PC-9 (cell line): ENCODE data around the gene NAPB. TPM values are rescaled to one million over a fixed set of nuclear protein-coding genes. Genes with fewer than 3 reads are reported as not detected.

Experiments
- BruUV-seq: library from RNA; stranded (reverse); fragments of 400-500 nt; replicated peaks from 2 replicates; lab custom pipeline; 2021; lab: Mats Ljungman, UMichigan
- CTCF ChIA-PET: fragments of 300-600 bp; sonication (Branson Sonifier 250); formaldehyde crosslinking; loops from one replicate; lab custom pipeline; 2022; ENCODE audit warnings: antibody characterized with exemption; lab: Charles Lee
- POLR2A ChIA-PET: fragments of 300-600 bp; sonication (Branson Sonifier 250); formaldehyde crosslinking; loops from one replicate; lab custom pipeline; 2022; ENCODE audit warnings: antibody characterized with exemption; ENCODE audit not compliant: unreplicated experiment; lab: Charles Lee
- DNase-seq, 2 experiments: peaks; one replicate each; pipeline versions ENCODE4 v3.0.0 to v3.0.0-alpha.2; 2015 to 2022; ENCODE audit warnings: mixed read lengths in 1 of 2
- H2AFZ ChIP-seq: fragments of 200-600 bp; sonication (generic); 2 replicates; pipeline ENCODE4 v1.8.1; 2017; ENCODE audit warnings: antibody characterized with exemption
- H3F3A ChIP-seq: fragments of 200-600 bp; sonication (generic); 2 replicates; pipeline ENCODE4 v1.8.1; 2017; ENCODE audit warnings: antibody characterized with exemption, mild to moderate bottlenecking, low read depth; ENCODE audit not compliant: insufficient read depth
- H3K27ac ChIP-seq: fragments of 200-600 bp; sonication (generic); 2 replicates; pipeline ENCODE4 v1.6.1; 2016; ENCODE audit warnings: mixed run types
- H3K27me3 ChIP-seq: fragments of 200-600 bp; sonication (generic); 2 replicates; pipeline ENCODE4 v1.6.1; 2016; ENCODE audit warnings: low read depth, mixed run types; ENCODE audit not compliant: insufficient read depth
- H3K36me3 ChIP-seq: fragments of 200-600 bp; sonication (generic); 2 replicates; pipeline ENCODE4 v1.6.1; 2016; ENCODE audit warnings: low read depth, mixed run types
- H3K4me1 ChIP-seq: fragments of 200-600 bp; sonication (generic); replicated peaks from 2 replicates; pipeline ENCODE4 v1.6.1; 2016; ENCODE audit warnings: mixed run types; ENCODE audit not compliant: insufficient read depth
- H3K4me2 ChIP-seq: fragments of 200-600 bp; sonication (generic); 2 replicates; pipeline ENCODE4 v1.6.1; 2017; ENCODE audit warnings: mixed run types
- H3K4me3 ChIP-seq: fragments of 200-600 bp; sonication (generic); 2 replicates; pipeline ENCODE4 v1.6.1; 2016; ENCODE audit warnings: mixed run types
- H3K79me2 ChIP-seq: fragments of 200-600 bp; sonication (generic); 2 replicates; pipeline ENCODE4 v1.6.1; 2017; ENCODE audit warnings: low read depth, mixed run types
- H3K9me2 ChIP-seq: fragments of 200-600 bp; sonication (generic); 2 replicates; pipeline ENCODE4 v1.8.1; 2017; ENCODE audit warnings: mild to moderate bottlenecking; ENCODE audit not compliant: insufficient read depth
- H3K9me3 ChIP-seq: fragments of 200-600 bp; sonication (generic); 2 replicates; pipeline ENCODE4 v1.8.1; 2016; ENCODE audit warnings: low read depth; ENCODE audit not compliant: insufficient read depth
- H4K20me1 ChIP-seq: fragments of 200-600 bp; sonication (generic); 2 replicates; pipeline ENCODE4 v1.8.1; 2017; ENCODE audit not compliant: insufficient read depth
- CTCF ChIP-seq: fragments of 200-600 bp; sonication (generic); conservative IDR thresholded peaks from 2 replicates; pipeline ENCODE4 v1.6.1; 2017; ENCODE audit warnings: mixed run types, antibody characterized with exemption, mild to moderate bottlenecking, moderate library complexity
- EZH2 ChIP-seq: fragments of 200-600 bp; sonication (generic); IDR thresholded peaks from 2 replicates; pipeline ENCODE4 v1.8.0; 2017; ENCODE audit warnings: antibody characterized with exemption, low read depth
- intact Hi-C: fragments of 100-400 bp; cut with micrococcal nuclease; formaldehyde crosslinking; loops from one replicate; pipeline ENCODE4 v1.10.0; 2022; ENCODE audit not compliant: unreplicated experiment
- total RNA-seq: library from RNA; stranded (reverse); gene quantifications from 2 replicates; pipeline ENCODE4 v1.2.3, GENCODE V29; 2021

The NAPB gene
- total RNA-seq, 1 experiment from 2014 or later: 16.5 TPM

- no peak overlapping the region for H2AFZ ChIP-seq
- H4K20me1 ChIP-seq: no peaks in the 10 kb centered on the region
- no peak overlapping the region for H3K27ac ChIP-seq
- H3K27me3 ChIP-seq: no peaks in the 10 kb centered on the region
- TF ChIP-seq CTCF (no peak), EZH2 (no peak)
- H3K36me3 ChIP-seq: no peaks in the 10 kb centered on the region
- DNase-seq: no peak
- intact Hi-C loops: no loop called here
- CTCF ChIA-PET: interaction anchor here (0.6 to 1.3 kb wide), 7 partner anchors 140 to 1265 kb away, joined by 3 to 14 read pairs (median 5); no protein-coding TSS in a partner anchor
- BruUV-seq: no TSS peak
- no peaks in the 10 kb centered on the region for H3K79me2 ChIP-seq
- no peak overlapping the region for H3K4me3 ChIP-seq
- H3K9me3 ChIP-seq: no peaks in the 10 kb centered on the region; the same call in 1 of the 2 replicates
- no peaks in the 10 kb centered on the region for H3K9me2 ChIP-seq
- POLR2A ChIA-PET: no interaction called here
- no peak overlapping the region for H3K4me2 ChIP-seq
- H3F3A ChIP-seq: no peaks in the 10 kb centered on the region
- no peaks in the 10 kb centered on the region for H3K4me1 ChIP-seq
Measured at GRCh38 chr20:23341073-23341472, 80.2 kb downstream of the NAPB start.

GRCh38 chr20:23340524-23340923 is 80.8 kb downstream of the NAPB start:
- TF ChIP-seq EZH2 (no peak), CTCF (peak; percentile 85)
- ChIA-PET POLR2A (no interaction called here), CTCF (interaction anchor here (0.7 to 1.3 kb wide), 3 partner anchors 139 to 649 kb away, joined by 3 to 14 read pairs (median 9); no protein-coding TSS in a partner anchor)
- Histone ChIP-seq H3K79me2 (no peaks in the 10 kb centered on the region), H2AFZ (no peak overlapping the region), H3K9me3 (no peaks in the 10 kb centered on the region; the same call in 1 of the 2 replicates), H3K36me3 (no peaks in the 10 kb centered on the region), H3K27me3 (no peaks in the 10 kb centered on the region), H3K4me1 (no peaks in the 10 kb centered on the region), H3F3A (no peaks in the 10 kb centered on the region), H3K4me2 (no peak overlapping the region), H4K20me1 (no peaks in the 10 kb centered on the region), H3K4me3 (no peak overlapping the region), H3K27ac (no peak overlapping the region), H3K9me2 (no peaks in the 10 kb centered on the region)
- BruUV-seq: no TSS peak
- DNase-seq: peak; percentile 59 to 61
- intact Hi-C loops: loop anchor here (1.0 kb wide), 3 partner anchors 290 to 1001 kb away; no protein-coding TSS in a partner anchor

- CTCF ChIA-PET: interaction anchor here (1.1 to 1.5 kb wide), 3 partner anchors 139 to 648 kb away, joined by 3 to 9 read pairs (median 4); no protein-coding TSS in a partner anchor
- H3F3A ChIP-seq: no peaks in the 10 kb centered on the region
- intact Hi-C loops: loop anchor here (1.0 kb wide), 3 partner anchors 290 to 1001 kb away; no protein-coding TSS in a partner anchor
- H3K36me3 ChIP-seq: no peaks in the 10 kb centered on the region
- no peak overlapping the region for H3K4me3 ChIP-seq
- no peak for TF ChIP-seq CTCF
- no peak for TF ChIP-seq EZH2
- BruUV-seq: no TSS peak
- no peak overlapping the region for H3K27ac ChIP-seq
- POLR2A ChIA-PET: no interaction called here
- no peaks in the 10 kb centered on the region for H3K79me2 ChIP-seq
- H3K9me3 ChIP-seq: no peaks in the 10 kb centered on the region; the same call in 1 of the 2 replicates
- H3K27me3 ChIP-seq: no peaks in the 10 kb centered on the region
- no peak overlapping the region for H2AFZ ChIP-seq
- no peaks in the 10 kb centered on the region for H3K4me1 ChIP-seq
- H3K9me2 ChIP-seq: no peaks in the 10 kb centered on the region
- no peak overlapping the region for H3K4me2 ChIP-seq
- no peaks in the 10 kb centered on the region for H4K20me1 ChIP-seq
- peak in 1 of 2 experiments; percentile 24 for DNase-seq
Measured at GRCh38 chr20:23339986-23340385, 81.3 kb downstream of the NAPB start.
